Measurements from ENCODE around the gene PREB.

DNA sequence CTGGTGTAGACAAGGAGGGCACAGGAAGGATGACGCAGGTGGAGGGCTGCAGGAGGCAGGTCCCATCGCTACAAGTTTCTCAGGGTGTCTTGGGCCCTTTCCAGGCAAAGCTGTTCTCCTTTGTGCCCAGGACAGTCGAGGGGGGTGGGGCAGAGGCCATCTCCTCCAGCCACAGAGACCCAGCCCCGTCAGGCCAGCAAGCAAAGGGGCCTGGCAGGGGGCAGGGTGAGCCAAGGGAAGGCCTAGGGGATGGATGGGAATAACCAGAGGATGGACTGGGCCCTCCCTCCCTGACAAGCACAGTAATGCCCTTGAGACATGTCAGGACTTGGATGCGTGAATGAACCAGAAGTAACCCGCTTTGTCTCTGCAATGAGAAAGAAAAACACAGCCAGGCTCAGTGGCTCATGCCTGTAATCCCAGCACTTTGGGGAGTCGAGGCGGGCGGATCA lies 20.7 kb upstream of the PREB start:
- TF ChIP-seq CTCF (conservative IDR thresholded peaks at IDR 0.05; ENCODE audit: low read depth, low read length), result no peak
- no peak for TF ChIP-seq EZH2 (IDR thresholded peaks at IDR 0.05; ENCODE audit: borderline replicate concordance, low read depth, low read length, poor library complexity, severe bottlenecking)

All from A673 (cell line).